Gastrocnemius medialis (tissue), 4 donors: Measurements from ENCODE around the gene USP24. TPM values are rescaled to one million over a fixed set of nuclear protein-coding genes. Genes with fewer than 3 reads are reported as not detected.
"Not testable (repeated sequence)": the region's sequence is repeated elsewhere in the genome, so short reads cannot be mapped to it uniquely, and the experiment has no call there.

ENCODE experiments used
- ATAC-seq, 2 donors: fragments of 150-250 bp; one replicate each; pipeline ENCODE4 v1.9.1; 2016
- DNase-seq, 2 donors: peaks; one replicate each; pipeline ENCODE4 v3.0.0-alpha.2; 2019
- H3K27ac ChIP-seq, 4 donors: fragments of 200-600 bp; sonication (generic); 1 replicate in 1 of 4; 2 replicates in 3 of 4; pipeline ENCODE4 v1.5.1; 2016 to 2018; ENCODE audit warnings: mild to moderate bottlenecking in 2 of 4, moderate library complexity in 1 of 4
- H3K27me3 ChIP-seq, 3 donors: fragments of 200-600 bp; sonication (generic) in 2 of 3; 1 replicate in 1 of 3; 2 replicates in 2 of 3; pipeline versions ENCODE4 v1.5.1 to v1.6.0; 2016 to 2019; ENCODE audit warnings: mild to moderate bottlenecking in 1 of 3, moderate library complexity in 1 of 3
- H3K36me3 ChIP-seq, 2 donors: fragments of 200-600 bp; sonication (generic) in 1 of 2; one replicate each; pipeline ENCODE4 v1.5.1; 2017 to 2018
- H3K4me1 ChIP-seq, 2 donors: fragments of 200-600 bp; sonication (generic) in 1 of 2; one replicate each; pipeline ENCODE4 v1.5.1; 2016 to 2017; ENCODE audit warnings: mild to moderate bottlenecking in 2 of 2
- H3K4me3 ChIP-seq, 4 donors: fragments of 200-600 bp; sonication (generic) in 3 of 4; 1 replicate in 1 of 4; 2 replicates in 3 of 4; pipeline ENCODE4 v1.5.1; 2016 to 2019; ENCODE audit warnings: mild to moderate bottlenecking in 2 of 4
- H3K9me3 ChIP-seq, 3 donors: fragments of 200-600 bp; sonication (generic) in 2 of 3; 1 replicate in 1 of 3; 2 replicates in 2 of 3; pipeline ENCODE4 v1.5.1; 2016 to 2019
- CTCF ChIP-seq, 5 experiments: fragments of 450-650 bp in 3 of 5; fragments of 200-600 bp in 2 of 5; sonication (generic) in 2 of 5; IDR thresholded peaks in 4 of 5; conservative IDR thresholded peaks in 1 of 5; 1 replicate in 4 of 5; 2 replicates in 1 of 5; pipeline ENCODE4 v1.5.1; 2016 to 2019; ENCODE audit warnings: antibody characterized with exemption in 5 of 5, mild to moderate bottlenecking in 3 of 5, moderate library complexity in 3 of 5
- POLR2A ChIP-seq, 2 donors: fragments of 450-650 bp; IDR thresholded peaks; one replicate each; pipeline ENCODE4 v1.6.1; 2017; ENCODE audit warnings: antibody characterized with exemption in 2 of 2, mild to moderate bottlenecking in 2 of 2, moderate library complexity in 2 of 2
- in situ Hi-C, 4 donors: fragments of 200-750 bp; cut with MboI; loops; one replicate each; pipeline versions ENCODE4 v1.15.0 to v1.8.0; 2017; ENCODE audit warnings: low sequenced_read_pairs in 4 of 4
- intact Hi-C: fragments of 100-400 bp; cut with DNase I; formaldehyde crosslinking; loops from one replicate; pipeline ENCODE4 v1.15.1; 2023; ENCODE audit warnings: low total_unique reads
- total RNA-seq, 4 donors: library from RNA; depleted of rRNA; stranded (reverse); fragments of >200 nt; gene quantifications; one replicate each; pipeline versions ENCODE4 v1.1.0 to v1.2.3, GENCODE V29; 2016

Gene USP24
- total RNA-seq, 4 donors from 2014 or later, result 77.3 to 102 (median 90.8) TPM

DNA sequence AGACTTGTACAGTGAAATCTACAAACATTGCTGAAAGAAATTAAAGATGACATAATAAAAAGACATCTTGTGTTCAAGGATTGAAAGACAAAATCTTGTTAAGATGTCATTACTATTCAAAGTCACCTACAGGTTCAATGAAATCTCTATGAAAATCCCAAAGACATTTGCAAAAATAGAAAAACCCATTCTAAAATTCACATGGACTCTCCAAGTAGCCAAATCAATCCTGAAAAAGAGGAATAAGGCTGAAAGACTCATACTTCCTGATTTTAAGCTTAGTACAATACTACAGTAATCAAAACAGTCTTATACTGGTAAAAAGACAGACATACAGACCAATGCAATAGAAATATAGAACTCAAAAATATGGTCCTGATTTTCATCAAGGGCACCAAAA lies 97.2 kb downstream of the USP24 start:
- TF ChIP-seq POLR2A (IDR thresholded peaks at IDR 0.05) (no peak), CTCF (IDR thresholded peaks at IDR 0.05 in 4 of 5, conservative IDR thresholded peaks at IDR 0.05 in 1 of 5) (no peak)
- ATAC-seq (no peak), DNase-seq (no peak)
- H3K27me3 ChIP-seq, result no peaks in the 10 kb centered on the region
- in situ Hi-C loops, result no loop called here
- no peak overlapping the region for H3K4me3 ChIP-seq
- intact Hi-C loops, result no loop called here
- no peaks in the 10 kb centered on the region for H3K9me3 ChIP-seq
- H3K36me3 ChIP-seq, result peaks cover 3 to 80% of the 10 kb centered on the region in 2 donors
- H3K4me1 ChIP-seq, result no peaks in the 10 kb centered on the region
- H3K27ac ChIP-seq, result no peak overlapping the region

DNA sequence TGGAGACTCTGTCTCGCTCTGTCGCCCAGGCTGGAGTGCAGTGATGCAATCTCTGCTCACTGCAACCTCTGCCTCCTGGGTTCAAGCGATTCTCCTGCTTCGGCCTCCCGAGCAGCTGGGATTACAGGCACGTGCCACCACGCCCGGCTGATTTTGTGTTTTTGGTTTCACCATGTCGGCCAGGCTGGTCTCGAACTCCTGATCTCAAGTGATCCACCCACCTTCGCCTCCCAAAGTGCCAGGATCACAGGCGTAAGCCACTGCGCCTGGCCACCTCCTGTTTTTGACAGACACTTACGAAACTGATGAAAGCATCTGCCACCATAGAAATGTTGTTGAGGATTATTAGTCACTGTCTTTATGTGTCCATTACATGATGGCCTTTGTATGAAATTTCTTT lies 106.2 kb downstream of the USP24 start:
- DNase-seq, H3K9me3 ChIP-seq, intact Hi-C loops, ATAC-seq, H3K4me1 ChIP-seq, in situ Hi-C loops, H3K27me3 ChIP-seq, H3K4me3 ChIP-seq, H3K27ac ChIP-seq: not testable (repeated sequence)
- peaks cover 0 to 97% of the 10 kb centered on the region in 2 donors for H3K36me3 ChIP-seq

DNA sequence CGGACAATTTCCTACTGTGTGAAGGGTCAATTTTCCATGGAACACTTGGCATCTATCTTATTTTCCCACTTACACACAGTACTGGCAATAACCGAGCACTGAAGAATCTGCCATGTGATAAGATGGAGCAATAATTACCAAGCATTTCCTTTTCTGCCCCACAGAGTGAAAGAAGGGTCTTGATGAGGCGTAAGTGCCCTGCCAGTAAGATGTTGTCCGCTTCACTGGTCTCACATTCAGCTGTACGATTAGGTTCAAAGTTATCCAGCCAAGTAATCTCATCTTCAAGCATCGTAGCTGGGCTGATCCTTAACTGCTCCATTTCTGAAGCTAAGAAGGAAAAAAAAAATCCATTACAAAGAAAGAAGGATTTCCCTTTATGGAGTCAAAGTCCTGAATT lies 108.1 kb downstream of the USP24 start:
- ATAC-seq (no peak), DNase-seq (no peak)
- no peak overlapping the region for H3K27ac ChIP-seq
- intact Hi-C loops (no loop called here), in situ Hi-C loops (no loop called here)
- H3K27me3 ChIP-seq, result no peaks in the 10 kb centered on the region
- H3K4me1 ChIP-seq, result no peaks in the 10 kb centered on the region
- TF ChIP-seq CTCF (IDR thresholded peaks at IDR 0.05 in 4 of 5, conservative IDR thresholded peaks at IDR 0.05 in 1 of 5) (no peak), POLR2A (IDR thresholded peaks at IDR 0.05) (no peak)
- H3K9me3 ChIP-seq, result no peaks in the 10 kb centered on the region
- no peak overlapping the region for H3K4me3 ChIP-seq
- peaks cover under 1 to 100% of the 10 kb centered on the region in 2 donors for H3K36me3 ChIP-seq

DNA sequence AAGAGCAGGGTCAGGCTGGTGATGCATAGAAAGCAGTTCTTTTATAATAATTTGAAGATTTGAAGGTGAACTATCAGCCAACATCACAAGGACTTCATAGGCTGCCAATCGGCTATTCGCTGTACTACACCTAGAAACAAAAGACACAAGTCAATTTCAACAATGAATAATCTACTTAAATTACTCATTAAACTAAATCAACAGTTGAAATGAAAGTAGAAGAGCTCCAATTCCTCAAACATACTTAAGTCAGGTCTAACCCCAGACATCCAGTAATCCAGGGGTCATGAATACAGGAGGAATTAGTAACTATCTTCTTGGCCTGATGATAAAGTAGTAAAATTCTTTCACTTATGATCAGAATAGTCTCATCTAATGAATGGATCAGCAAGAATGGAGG lies 111.3 kb downstream of the USP24 start:
- DNase-seq, result no peak
- no peak for TF ChIP-seq CTCF (IDR thresholded peaks at IDR 0.05 in 4 of 5, conservative IDR thresholded peaks at IDR 0.05 in 1 of 5)
- TF ChIP-seq POLR2A (IDR thresholded peaks at IDR 0.05), result no peak
- H3K36me3 ChIP-seq, result peaks cover 3 to 98% of the 10 kb centered on the region in 2 donors
- in situ Hi-C loops, result no loop called here
- no peak overlapping the region for H3K27ac ChIP-seq
- no peak overlapping the region for H3K4me3 ChIP-seq
- ATAC-seq, result no peak
- intact Hi-C loops, result no loop called here
- H3K4me1 ChIP-seq, result no peaks in the 10 kb centered on the region
- no peaks in the 10 kb centered on the region for H3K9me3 ChIP-seq
- H3K27me3 ChIP-seq, result no peaks in the 10 kb centered on the region

GRCh38 chr1:55095095-55095494 lies 120.1 kb downstream of the USP24 start:
- DNase-seq (no peak), ATAC-seq (no peak)
- Histone ChIP-seq H3K27ac (no peak overlapping the region), H3K27me3 (no peaks in the 10 kb centered on the region), H3K36me3 (peaks cover 5 to 100% of the 10 kb centered on the region in 2 donors), H3K4me1 (no peaks in the 10 kb centered on the region), H3K4me3 (no peak overlapping the region), H3K9me3 (no peaks in the 10 kb centered on the region)
- no peak for TF ChIP-seq CTCF (IDR thresholded peaks at IDR 0.05 in 4 of 5, conservative IDR thresholded peaks at IDR 0.05 in 1 of 5)
- TF ChIP-seq POLR2A (IDR thresholded peaks at IDR 0.05), result no peak
- in situ Hi-C loops, result no loop called here
- intact Hi-C loops, result no loop called here
